IMR-90 (cell line): ENCODE measurements around the gene EHMT1. TPM values are rescaled to one million over a fixed set of nuclear protein-coding genes. Genes with fewer than 3 reads are reported as not detected.
A peak's percentile ranks its signal among the peaks of the same experiment; 100 is the strongest.

ENCODE experiments used
- ATAC-seq: fragments of 200-7000 bp; cut with Tn5 transposase; 2 replicates; pipeline ENCODE4 v1.9.1; 2020; ENCODE audit warnings: low read depth, mild to moderate bottlenecking, moderate library complexity
- BruUV-seq: library from RNA; stranded (reverse); fragments of 400-500 nt; replicated peaks from 2 replicates; lab custom pipeline; 2021; lab: Mats Ljungman, UMichigan
- CTCF ChIA-PET: fragments of 300-600 bp; formaldehyde crosslinking; extraction: SDS; loops from one replicate; lab custom pipeline; 2021; ENCODE audit warnings: antibody characterized with exemption; lab: Yijun Ruan, JAX
- POLR2A ChIA-PET: fragments of 300-600 bp; sonication (Branson Sonifier 250); formaldehyde crosslinking; loops from one replicate; lab custom pipeline; 2022; ENCODE audit warnings: antibody characterized with exemption; ENCODE audit not compliant: unreplicated experiment; lab: Charles Lee
- DNase-seq: peaks from one replicate; pipeline ENCODE4 v3.0.0; 2013
- H2AFZ ChIP-seq: replicated peaks from 2 replicates; pipeline ENCODE3; 2013; ENCODE audit warnings: low read length, mild to moderate bottlenecking; ENCODE audit not compliant: poor library complexity
- H2AK5ac ChIP-seq: 2 replicates; pipeline ENCODE4 v1.6.1; 2013; ENCODE audit warnings: low read depth, low read length, inconsistent platforms
- H2AK9ac ChIP-seq: replicated peaks from 2 replicates; pipeline ENCODE3; 2013; ENCODE audit warnings: mild to moderate bottlenecking, low read depth, low read length, moderate library complexity; ENCODE audit not compliant: poor library complexity
- H2BK120ac ChIP-seq: 2 replicates; pipeline ENCODE4 v1.6.1; 2013; ENCODE audit warnings: low read depth, low read length, inconsistent platforms
- H2BK15ac ChIP-seq: 3 replicates; pipeline ENCODE4 v1.6.1; 2013; ENCODE audit warnings: low read depth, low read length, inconsistent platforms
- H2BK20ac ChIP-seq: 2 replicates; pipeline ENCODE4 v1.6.1; 2013; ENCODE audit warnings: low read depth, mild to moderate bottlenecking, inconsistent platforms, low read length, moderate library complexity
- H2BK5ac ChIP-seq: 2 replicates; pipeline ENCODE4 v1.6.1; 2013; ENCODE audit warnings: mild to moderate bottlenecking, low read depth, low read length, inconsistent platforms; ENCODE audit not compliant: poor library complexity, severe bottlenecking
- H3K14ac ChIP-seq: replicated peaks from 2 replicates; pipeline ENCODE4 v1.6.1; 2013; ENCODE audit warnings: low read depth, low read length, inconsistent platforms
- H3K18ac ChIP-seq: 2 replicates; pipeline ENCODE4 v1.6.1; 2013; ENCODE audit warnings: low read depth, low read length, control low read depth
- H3K23ac ChIP-seq: 2 replicates; pipeline ENCODE4 v1.6.1; 2013; ENCODE audit warnings: low read depth, low read length, inconsistent platforms
- H3K27ac ChIP-seq: 2 replicates; pipeline ENCODE4 v1.5.1; 2013; ENCODE audit warnings: mild to moderate bottlenecking, control low read depth, low read length; ENCODE audit not compliant: insufficient read depth
- H3K27me3 ChIP-seq: 2 replicates; pipeline ENCODE4 v1.6.1; 2013; ENCODE audit warnings: low read length; ENCODE audit not compliant: control insufficient read depth, insufficient read depth
- H3K36me3 ChIP-seq: 2 replicates; pipeline ENCODE4 v1.6.1; 2013; ENCODE audit warnings: low read length, mixed read lengths; ENCODE audit not compliant: control insufficient read depth, insufficient read depth
- H3K4ac ChIP-seq: 2 replicates; pipeline ENCODE4 v1.6.1; 2013; ENCODE audit warnings: low read depth, low read length, inconsistent platforms
- H3K4me1 ChIP-seq: 2 replicates; pipeline ENCODE4 v1.6.1; 2013; ENCODE audit warnings: low read length, mixed read lengths; ENCODE audit not compliant: control insufficient read depth, insufficient read depth
- H3K4me2 ChIP-seq: 2 replicates; pipeline ENCODE4 v1.6.1; 2013; ENCODE audit warnings: low read depth, mild to moderate bottlenecking, control low read depth, low read length, moderate library complexity
- H3K4me3 ChIP-seq: 2 replicates; pipeline ENCODE4 v1.5.1; 2013; ENCODE audit warnings: low read depth, mild to moderate bottlenecking, control low read depth, low read length, moderate library complexity; ENCODE audit not compliant: insufficient read depth
- H3K56ac ChIP-seq: 2 replicates; pipeline ENCODE4 v1.6.1; 2013; ENCODE audit warnings: low read length, inconsistent platforms; ENCODE audit not compliant: insufficient read depth; ENCODE audit errors: extremely low read depth
- H3K79me1 ChIP-seq, 2 experiments: 2 replicates each; pipeline ENCODE4 v1.6.1; 2013; ENCODE audit warnings: low read length in 2 of 2, inconsistent platforms in 1 of 2, low read depth in 1 of 2
- H3K9ac ChIP-seq: 2 replicates; pipeline ENCODE4 v1.6.1; 2013; ENCODE audit warnings: low read depth, low read length, control low read depth
- H3K9me1 ChIP-seq: 2 replicates; pipeline ENCODE4 v1.6.1; 2013; ENCODE audit warnings: low read length, inconsistent platforms; ENCODE audit not compliant: insufficient read depth
- H3K9me3 ChIP-seq: 2 replicates; pipeline ENCODE4 v1.6.1; 2013; ENCODE audit warnings: low read length; ENCODE audit not compliant: control insufficient read depth, insufficient read depth
- H4K20me1 ChIP-seq: 2 replicates; pipeline ENCODE4 v1.6.1; 2013; ENCODE audit warnings: low read length, inconsistent platforms; ENCODE audit not compliant: insufficient read depth
- H4K5ac ChIP-seq: 2 replicates; pipeline ENCODE4 v1.6.1; 2013; ENCODE audit warnings: mild to moderate bottlenecking, low read depth, low read length, control low read depth
- H4K8ac ChIP-seq, 2 experiments: 2 replicates each; pipeline ENCODE4 v1.6.1; 2013; ENCODE audit warnings: low read depth in 2 of 2, low read length in 2 of 2, control low read depth in 1 of 2, inconsistent platforms in 1 of 2
- H4K91ac ChIP-seq: 2 replicates; pipeline ENCODE4 v1.6.1; 2013; ENCODE audit warnings: low read depth, low read length, inconsistent platforms; ENCODE audit not compliant: insufficient read depth
- BHLHE40 ChIP-seq: fragments of 150-350 bp; IDR thresholded peaks from 2 replicates; pipeline ENCODE4 v1.6.1; 2016; ENCODE audit warnings: mild to moderate bottlenecking, low read depth, low read length
- MAFK ChIP-seq: IDR thresholded peaks from 2 replicates; pipeline ENCODE4 v1.6.1; 2012; ENCODE audit warnings: low read depth, low read length, improper control_type of control experiment
- SMC3 ChIP-seq: fragments of 150-350 bp; IDR thresholded peaks from 2 replicates; pipeline ENCODE4 v1.6.1; 2016; ENCODE audit warnings: low read depth, mild to moderate bottlenecking, antibody characterized with exemption, low read length, moderate library complexity
- WGBS, 2 experiments: methylation state at CpG; one replicate each; pipeline versions ENCODE4 v1.1.5 to v1.1.7; 2013; ENCODE audit warnings: missing lambda C conversion rate in 2 of 2; ENCODE audit not compliant: insufficient read length in 1 of 2; ENCODE audit errors: extremely low coverage in 2 of 2; 5-methylcytosine and 5-hydroxymethylcytosine counted together
- dilution Hi-C: fragments of 300-500 bp; cut with HindIII; formaldehyde crosslinking; loops from one replicate; pipeline ENCODE4 v1.14.3; 2018; ENCODE audit warnings: low sequenced_read_pairs; ENCODE audit not compliant: unreplicated experiment
- in situ Hi-C: fragments of 300-500 bp; cut with MboI; formaldehyde crosslinking; loops from 3 replicates; pipeline ENCODE4 v1.14.3; 2019; ENCODE audit warnings: low sequenced_read_pairs, inconsistent platforms, mixed read lengths
- intact Hi-C: fragments of 100-400 bp; cut with micrococcal nuclease; formaldehyde crosslinking; loops from 2 replicates; pipeline ENCODE4 v1.10.0; 2022
- polyA plus RNA-seq, 3 experiments: library from polyadenylated mRNA; depleted of rRNA; stranded (reverse); fragments of >200 nt; gene quantifications; 2 replicates each; pipeline ENCODE4 v1.2.3, GENCODE V29; 2012; ENCODE audit warnings: low replicate concordance in 1 of 3
- total RNA-seq: library from RNA; depleted of rRNA; stranded (reverse); fragments of >200 nt; gene quantifications from 2 replicates; pipeline ENCODE4 v1.2.3, GENCODE V29; 2012

Gene EHMT1
- total and polyA plus RNA-seq, 2 of the 4 experiments (the other 2 are of a cell fraction): 32.8 to 35.1 TPM

DNA sequence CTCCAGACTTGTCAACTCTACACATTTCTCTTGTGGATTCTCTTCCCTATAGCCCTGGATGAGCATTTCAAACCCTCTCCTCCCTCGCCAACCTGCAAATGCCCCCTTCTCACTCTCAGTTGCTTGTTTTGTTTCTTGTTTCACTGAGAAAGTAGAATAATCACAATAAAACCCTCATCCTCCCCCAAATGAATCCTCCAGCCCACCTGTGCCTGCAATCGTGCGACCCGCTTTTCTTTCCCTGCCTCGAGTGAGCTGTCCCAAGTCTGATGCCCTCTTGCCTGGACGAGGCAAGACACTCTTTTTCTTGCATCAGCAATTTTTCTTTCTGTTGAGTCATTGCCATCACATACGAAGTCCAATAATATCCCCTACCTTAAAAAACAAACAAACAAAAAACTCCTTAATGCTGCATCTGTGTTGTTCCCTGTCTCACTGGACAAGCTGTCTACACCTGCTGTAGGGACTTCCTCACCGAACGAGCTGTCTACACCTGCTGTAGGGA lies 255.1 kb downstream of the EHMT1 start:
- CTCF ChIA-PET: no interaction called here
- H3K14ac ChIP-seq: no peak overlapping the region
- ATAC-seq (no peak), DNase-seq (no peak)
- no peaks in the 10 kb centered on the region for H4K20me1 ChIP-seq
- no peak overlapping the region for H2AK9ac ChIP-seq
- TF ChIP-seq BHLHE40 (no peak), SMC3 (no peak), MAFK (peak; percentile 34; the same call in 1 of the 2 replicates)
- H3K36me3 ChIP-seq: no peaks in the 10 kb centered on the region
- no peak overlapping the region for H2BK15ac ChIP-seq
- no peak overlapping the region for H3K4ac ChIP-seq
- H2BK20ac ChIP-seq: no peak overlapping the region
- no peaks in the 10 kb centered on the region for H3K79me1 ChIP-seq
- no peak overlapping the region for H4K91ac ChIP-seq
- no peak overlapping the region for H2BK120ac ChIP-seq
- no peak overlapping the region for H2AK5ac ChIP-seq
- H3K18ac ChIP-seq: no peak overlapping the region
- WGBS, 2 experiments: 80% methylated on average over 7 of the region's 9 CpGs; no CpG with 5 or more reads in 1 of the 2 experiments
- no peak overlapping the region for H3K9ac ChIP-seq
- H3K9me3 ChIP-seq: peaks cover 12% of the 10 kb centered on the region
- H3K9me1 ChIP-seq: no peaks in the 10 kb centered on the region
- intact Hi-C loops (no loop called here), in situ Hi-C loops (no loop called here), dilution Hi-C loops (no loop called here)
- no peak overlapping the region for H2AFZ ChIP-seq
- no peak overlapping the region for H2BK5ac ChIP-seq
- BruUV-seq: no TSS peak
- no peaks in the 10 kb centered on the region; the same call in 1 of the 2 replicates for H3K27me3 ChIP-seq
- no peak overlapping the region for H4K5ac ChIP-seq
- no peak overlapping the region for H3K27ac ChIP-seq
- H3K23ac ChIP-seq: no peak overlapping the region
- H3K56ac ChIP-seq: no peak overlapping the region
- no peak overlapping the region for H3K4me2 ChIP-seq
- no peak overlapping the region for H4K8ac ChIP-seq
- POLR2A ChIA-PET: no interaction called here
- H3K4me3 ChIP-seq: no peak overlapping the region
- H3K4me1 ChIP-seq: no peaks in the 10 kb centered on the region
